Muscle of leg (tissue), 11 donors: ENCODE results near the gene EFCAB9. TPM values are rescaled to one million over a fixed set of nuclear protein-coding genes. Genes with fewer than 3 reads are reported as not detected.

ENCODE experiments used
- DNase-seq: peaks from one replicate; pipeline ENCODE4 v3.0.0; 2013
- H3K27ac ChIP-seq: one replicate; pipeline ENCODE4 v1.5.1; 2013; ENCODE audit warnings: mild to moderate bottlenecking, low read length, control low read depth
- H3K27me3 ChIP-seq: one replicate; pipeline ENCODE4 v1.6.1; 2013; ENCODE audit warnings: low read length; ENCODE audit not compliant: control insufficient read depth, insufficient read depth
- H3K36me3 ChIP-seq: one replicate; pipeline ENCODE4 v1.6.1; 2013; ENCODE audit warnings: low read length; ENCODE audit not compliant: control insufficient read depth, insufficient read depth
- H3K4me1 ChIP-seq: one replicate; pipeline ENCODE4 v1.6.1; 2013; ENCODE audit warnings: low read length; ENCODE audit not compliant: control insufficient read depth, insufficient read depth
- H3K4me3 ChIP-seq: one replicate; pipeline ENCODE4 v1.5.1; 2013; ENCODE audit warnings: low read length, control low read depth
- H3K9me3 ChIP-seq: replicated peaks from 2 replicates; pipeline ENCODE4 v1.6.1; 2013; ENCODE audit warnings: low read depth, low read length; ENCODE audit not compliant: control insufficient read depth
- WGBS: methylation state at CpG from one replicate; pipeline ENCODE4 v1.1.5; 2013; ENCODE audit warnings: missing lambda C conversion rate; ENCODE audit not compliant: insufficient coverage; 5-methylcytosine and 5-hydroxymethylcytosine counted together
- polyA plus RNA-seq, 8 donors: library from polyadenylated mRNA; unstranded; fragments of 120-200 nt; gene quantifications; one replicate each; pipeline versions ENCODE4 v1.2.1 to v1.2.3, GENCODE V29; 2013; ENCODE audit warnings: inconsistent platforms in 1 of 8, low replicate concordance in 1 of 8; ENCODE audit not compliant: insufficient read length in 8 of 8, insufficient read depth in 1 of 8
- total RNA-seq: library from RNA; stranded (reverse); fragments of 120-200 nt; gene quantifications from one replicate; pipeline ENCODE4 v1.2.4, GENCODE V29; 2013

Gene EFCAB9
- total and polyA plus RNA-seq, 9 donors = 0.09 to 0.15 TPM; not detected in 7

- Histone ChIP-seq H3K27ac (no peak overlapping the region), H3K4me3 (no peak overlapping the region), H3K4me1 (peaks cover 30% of the 10 kb centered on the region), H3K36me3 (peaks cover 9% of the 10 kb centered on the region), H3K9me3 (no peaks in the 10 kb centered on the region), H3K27me3 (no peaks in the 10 kb centered on the region)
- peak; percentile 58 for DNase-seq
- WGBS = 62% methylated on average over 7 of the region's 7 CpGs
These were observed 18.7 kb upstream of the EFCAB9 start for GRCh38 chr5:172175263-172175719.

- H3K27ac ChIP-seq = no peak overlapping the region
- no peaks in the 10 kb centered on the region for H3K9me3 ChIP-seq
- no peaks in the 10 kb centered on the region for H3K27me3 ChIP-seq
- peaks cover 28% of the 10 kb centered on the region for H3K4me1 ChIP-seq
- no peak for DNase-seq
- peaks cover 6% of the 10 kb centered on the region for H3K36me3 ChIP-seq
- 92% methylated on average over 3 of the region's 7 CpGs for WGBS
- no peak overlapping the region for H3K4me3 ChIP-seq
These were observed 16.8 kb upstream of the EFCAB9 start for GRCh38 chr5:172177176-172177575.

GRCh38 chr5:172178301-172178987, 15.5 kb upstream of the EFCAB9 start:
- H3K36me3 ChIP-seq = peaks cover 2% of the 10 kb centered on the region
- no peak for DNase-seq
- H3K9me3 ChIP-seq = no peaks in the 10 kb centered on the region
- H3K4me1 ChIP-seq = peaks cover 28% of the 10 kb centered on the region
- H3K4me3 ChIP-seq = no peak overlapping the region
- no peaks in the 10 kb centered on the region for H3K27me3 ChIP-seq
- H3K27ac ChIP-seq = peak overlapping the region; percentile 29
- 74% methylated on average over 10 of the region's 18 CpGs for WGBS

- no peaks in the 10 kb centered on the region for H3K9me3 ChIP-seq
- H3K27me3 ChIP-seq = no peaks in the 10 kb centered on the region
- H3K4me1 ChIP-seq = peaks cover 33% of the 10 kb centered on the region
- peak overlapping the region; percentile 81 for H3K27ac ChIP-seq
- DNase-seq = peak; percentile 76
- H3K36me3 ChIP-seq = no peaks in the 10 kb centered on the region
- WGBS = 60% methylated on average over 2 of the region's 18 CpGs
- H3K4me3 ChIP-seq = no peak overlapping the region
These were observed 14.7 kb upstream of the EFCAB9 start for GRCh38 chr5:172178991-172179989.

- H3K36me3 ChIP-seq = no peaks in the 10 kb centered on the region
- DNase-seq = no peak
- H3K4me1 ChIP-seq = peaks cover 27% of the 10 kb centered on the region
- no peak overlapping the region for H3K27ac ChIP-seq
- 95% methylated on average over 6 of the region's 9 CpGs for WGBS
- H3K4me3 ChIP-seq = no peak overlapping the region
- no peaks in the 10 kb centered on the region for H3K9me3 ChIP-seq
- no peaks in the 10 kb centered on the region for H3K27me3 ChIP-seq
These were observed 13.0 kb upstream of the EFCAB9 start for GRCh38 chr5:172180936-172181335.

- no peak for DNase-seq
- peaks cover 35% of the 10 kb centered on the region for H3K4me1 ChIP-seq
- H3K4me3 ChIP-seq = no peak overlapping the region
- H3K9me3 ChIP-seq = no peaks in the 10 kb centered on the region
- no peaks in the 10 kb centered on the region for H3K27me3 ChIP-seq
- 95% methylated on average over 4 of the region's 6 CpGs for WGBS
- H3K27ac ChIP-seq = no peak overlapping the region
- H3K36me3 ChIP-seq = no peaks in the 10 kb centered on the region
These were observed 11.7 kb upstream of the EFCAB9 start for GRCh38 chr5:172182291-172182690.

- no peaks in the 10 kb centered on the region for H3K27me3 ChIP-seq
- WGBS = 64% methylated on average over 2 of the region's 4 CpGs
- no peaks in the 10 kb centered on the region for H3K9me3 ChIP-seq
- DNase-seq = no peak
- peaks cover 33% of the 10 kb centered on the region for H3K4me1 ChIP-seq
- H3K4me3 ChIP-seq = no peak overlapping the region
- no peaks in the 10 kb centered on the region for H3K36me3 ChIP-seq
- no peak overlapping the region for H3K27ac ChIP-seq
These were observed 10.1 kb upstream of the EFCAB9 start for GRCh38 chr5:172183881-172184280.

GRCh38 chr5:172185096-172185461, 8.9 kb upstream of the EFCAB9 start:
- Histone ChIP-seq H3K9me3 (no peaks in the 10 kb centered on the region), H3K4me1 (peaks cover 27% of the 10 kb centered on the region), H3K36me3 (no peaks in the 10 kb centered on the region), H3K27me3 (no peaks in the 10 kb centered on the region), H3K27ac (peak overlapping the region; percentile 6), H3K4me3 (no peak overlapping the region)
- WGBS = 70% methylated on average over 6 of the region's 10 CpGs
- DNase-seq = no peak

GRCh38 chr5:172186114-172186695, 7.8 kb upstream of the EFCAB9 start:
- Histone ChIP-seq H3K27ac (no peak overlapping the region), H3K4me1 (peaks cover 27% of the 10 kb centered on the region), H3K4me3 (peak overlapping the region; percentile 97), H3K9me3 (no peaks in the 10 kb centered on the region), H3K27me3 (no peaks in the 10 kb centered on the region), H3K36me3 (no peaks in the 10 kb centered on the region)
- no peak for DNase-seq
- 88% methylated on average over 9 of the region's 13 CpGs for WGBS
